Epithelial cell of proximal tubule (primary cell): Measurements from ENCODE around the gene PACRG. TPM values are rescaled to one million over a fixed set of nuclear protein-coding genes. Genes with fewer than 3 reads are reported as not detected.

Experiments used
- DNase-seq: peaks from one replicate; pipeline ENCODE4 v3.0.0-alpha.2; 2011; ENCODE audit warnings: low read depth
- H3K4me3 ChIP-seq: 2 replicates; pipeline ENCODE4 v1.5.1; 2011; ENCODE audit warnings: low read depth, mild to moderate bottlenecking, low read length
- total RNA-seq: library from RNA; depleted of rRNA; stranded (reverse); fragments of >200 nt; gene quantifications from 2 replicates; pipeline ENCODE4 v1.2.3, GENCODE V29; 2015
- TF ChIP-seq, protein P1 (sequence below): conservative IDR thresholded peaks from 2 replicates; pipeline ENCODE4 v1.5.1; 2012; ENCODE audit warnings: low read depth, mild to moderate bottlenecking, low read length

Gene PACRG
- total RNA-seq, 1 donor from 2014 or later = 0.12 TPM

- no peak for DNase-seq
- no peak overlapping the region for H3K4me3 ChIP-seq
- TF ChIP-seq, protein P1, sequence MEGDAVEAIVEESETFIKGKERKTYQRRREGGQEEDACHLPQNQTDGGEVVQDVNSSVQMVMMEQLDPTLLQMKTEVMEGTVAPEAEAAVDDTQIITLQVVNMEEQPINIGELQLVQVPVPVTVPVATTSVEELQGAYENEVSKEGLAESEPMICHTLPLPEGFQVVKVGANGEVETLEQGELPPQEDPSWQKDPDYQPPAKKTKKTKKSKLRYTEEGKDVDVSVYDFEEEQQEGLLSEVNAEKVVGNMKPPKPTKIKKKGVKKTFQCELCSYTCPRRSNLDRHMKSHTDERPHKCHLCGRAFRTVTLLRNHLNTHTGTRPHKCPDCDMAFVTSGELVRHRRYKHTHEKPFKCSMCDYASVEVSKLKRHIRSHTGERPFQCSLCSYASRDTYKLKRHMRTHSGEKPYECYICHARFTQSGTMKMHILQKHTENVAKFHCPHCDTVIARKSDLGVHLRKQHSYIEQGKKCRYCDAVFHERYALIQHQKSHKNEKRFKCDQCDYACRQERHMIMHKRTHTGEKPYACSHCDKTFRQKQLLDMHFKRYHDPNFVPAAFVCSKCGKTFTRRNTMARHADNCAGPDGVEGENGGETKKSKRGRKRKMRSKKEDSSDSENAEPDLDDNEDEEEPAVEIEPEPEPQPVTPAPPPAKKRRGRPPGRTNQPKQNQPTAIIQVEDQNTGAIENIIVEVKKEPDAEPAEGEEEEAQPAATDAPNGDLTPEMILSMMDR = no peak
These were observed 593.9 kb downstream of the PACRG start for GRCh38 chr6:163321717-163322116.

DNA sequence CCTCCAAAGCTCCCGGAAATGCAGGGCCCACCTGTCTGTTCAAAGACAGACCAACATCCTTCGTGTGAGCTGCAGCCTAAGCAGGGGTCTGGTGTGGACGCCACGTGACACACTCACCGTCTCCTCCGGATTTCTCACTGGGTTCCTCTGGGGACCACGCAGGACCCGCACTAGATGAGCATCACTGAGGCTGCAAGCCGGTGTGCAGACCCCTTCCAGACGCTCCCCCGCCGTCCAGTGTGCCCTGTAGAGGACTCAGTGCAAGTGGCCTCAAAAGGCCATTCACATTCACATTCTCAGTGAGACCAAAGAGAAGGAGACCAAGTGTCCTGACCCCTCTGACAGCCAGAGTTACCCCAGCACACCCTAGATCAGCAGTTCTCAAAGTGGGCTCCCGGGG lies 595.5 kb downstream of the PACRG start:
- H3K4me3 ChIP-seq = no peak overlapping the region
- TF ChIP-seq, protein P1 = no peak
- DNase-seq = no peak

- H3K4me3 ChIP-seq = no peak overlapping the region
- DNase-seq = no peak
- TF ChIP-seq, protein P1 = no peak
These were observed 595.9 kb downstream of the PACRG start for GRCh38 chr6:163323705-163324104.

DNA sequence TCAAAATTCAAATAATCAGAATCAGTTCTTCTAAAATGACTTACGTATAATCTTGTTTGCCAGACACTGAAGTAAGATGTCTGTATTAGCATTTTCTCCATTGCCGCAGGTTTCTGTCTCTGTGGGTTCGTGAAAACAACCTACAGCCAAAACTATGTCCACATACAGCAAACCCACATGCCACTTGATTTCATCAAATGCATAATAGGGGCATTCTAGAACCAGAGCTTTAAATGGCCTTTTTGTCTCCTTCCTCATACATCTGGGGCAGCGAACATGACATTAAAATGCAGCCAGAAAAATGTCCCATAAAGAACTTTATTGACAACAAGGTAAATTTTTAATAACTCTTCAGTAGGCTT lies 596.5 kb downstream of the PACRG start:
- no peak overlapping the region for H3K4me3 ChIP-seq
- TF ChIP-seq, protein P1 = no peak
- DNase-seq = no peak

DNA sequence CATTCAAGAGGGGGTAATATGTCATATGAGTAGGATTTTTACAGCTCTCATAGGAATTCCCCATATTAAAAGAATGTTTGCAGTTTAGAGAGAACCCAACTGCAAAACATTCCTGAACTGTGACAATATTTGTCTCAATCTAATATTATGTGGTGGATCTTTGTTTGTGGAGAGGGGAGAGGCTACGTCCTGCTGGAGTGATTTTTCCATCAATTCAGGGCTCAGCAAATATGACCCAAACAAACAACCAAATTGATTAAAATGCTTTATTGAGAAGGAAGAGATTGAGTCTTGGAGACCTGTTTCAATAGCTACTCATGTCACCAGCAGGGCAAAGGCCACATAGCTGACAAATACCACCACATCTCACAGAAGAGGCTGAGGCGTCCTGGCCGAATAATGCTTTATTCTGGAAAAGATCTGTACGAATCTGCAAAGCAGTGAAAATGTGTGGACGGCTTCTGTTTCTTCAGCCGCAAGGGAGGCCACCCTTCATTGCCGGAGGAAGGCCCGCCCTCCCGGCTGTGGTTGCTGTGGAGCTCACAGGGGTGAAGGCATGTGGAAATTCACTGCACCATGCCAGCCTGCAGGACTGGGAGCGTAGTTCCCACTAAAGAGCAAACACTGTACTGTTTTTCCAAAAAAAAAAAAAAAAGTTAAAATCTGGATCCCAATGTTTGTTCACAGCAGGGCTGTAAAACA lies 597.1 kb downstream of the PACRG start:
- H3K4me3 ChIP-seq = no peak overlapping the region
- no peak for DNase-seq
- TF ChIP-seq, protein P1 = no peak

- TF ChIP-seq, protein P1 = no peak
- H3K4me3 ChIP-seq = no peak overlapping the region
- no peak for DNase-seq
These were observed 597.6 kb downstream of the PACRG start for GRCh38 chr6:163325390-163325784.
